Immature natural killer cell (primary cell): ENCODE results near the gene UBA5. TPM values are rescaled to one million over a fixed set of nuclear protein-coding genes. Genes with fewer than 3 reads are reported as not detected.

Source experiments
- DNase-seq, 3 donors: peaks; one replicate each; pipeline ENCODE4 v3.0.0; 2022; ENCODE audit warnings: mixed read lengths in 1 of 3
- H3K27ac Mint-ChIP-seq, 6 donors: one replicate each; pipeline ENCODE4 v1.8.0; 2020; ENCODE audit warnings: mixed read lengths in 6 of 6, mild to moderate bottlenecking in 5 of 6, inconsistent platforms in 4 of 6, moderate library complexity in 3 of 6
- H3K27me3 Mint-ChIP-seq, 3 donors: one replicate each; pipeline ENCODE4 v1.8.0; 2020 to 2021; ENCODE audit warnings: low read depth in 3 of 3, mild to moderate bottlenecking in 3 of 3, mixed read lengths in 3 of 3, moderate library complexity in 3 of 3, inconsistent platforms in 1 of 3
- H3K36me3 Mint-ChIP-seq, 3 donors: one replicate each; pipeline ENCODE4 v1.8.0; 2020; ENCODE audit warnings: mixed read lengths in 3 of 3, inconsistent platforms in 2 of 3, mild to moderate bottlenecking in 2 of 3
- H3K4me1 Mint-ChIP-seq, 2 donors: one replicate each; pipeline ENCODE4 v1.8.0; 2020; ENCODE audit warnings: inconsistent platforms in 2 of 2, mild to moderate bottlenecking in 2 of 2, mixed read lengths in 2 of 2, moderate library complexity in 1 of 2
- H3K4me3 Mint-ChIP-seq, 5 donors: one replicate each; pipeline ENCODE4 v1.8.0; 2020; ENCODE audit warnings: mild to moderate bottlenecking in 5 of 5, mixed read lengths in 5 of 5, inconsistent platforms in 3 of 5, moderate library complexity in 3 of 5
- H3K9me3 Mint-ChIP-seq, 6 donors: one replicate each; pipeline ENCODE4 v1.8.0; 2020; ENCODE audit warnings: mild to moderate bottlenecking in 6 of 6, mixed read lengths in 6 of 6, inconsistent platforms in 4 of 6, moderate library complexity in 3 of 6
- polyA plus RNA-seq, 3 donors: library from polyadenylated mRNA; unstranded; fragments of 300-500 nt; fragmentation: Illumina TruSeq; gene quantifications; one replicate each; pipeline ENCODE4 v1.2.3, GENCODE V29; 2021

UBA5 gene
- polyA plus RNA-seq, 3 donors from 2014 or later = 32.7 to 56.3 (median 46.4) TPM

- H3K36me3 Mint-ChIP-seq = no peaks in the 10 kb centered on the region
- H3K4me3 Mint-ChIP-seq = peak within 1 kb of the TSS; percentile 96 to 98 (median 97)
- H3K9me3 Mint-ChIP-seq = no peaks in the 10 kb centered on the region
- H3K27ac Mint-ChIP-seq = peak within 1 kb of the TSS; percentile 94 to 98 (median 96)
- DNase-seq = peak in 2 of 3 donors; percentile 39 to 42
- peaks cover 39 to 65% of the 10 kb centered on the region in 2 donors for H3K4me1 Mint-ChIP-seq
- H3K27me3 Mint-ChIP-seq = peaks cover 0 to 3% (median 3%) of the 10 kb centered on the region in 3 donors
Measured at GRCh38 chr3:132659365-132660051, 621 bp upstream of the UBA5 start, which contains the start of gene ACAD11. ACAD11 (minus strand) TSS chr3:132659809; CDS start chr3:132659751, 58 bp downstream.

GRCh38 chr3:132660811-132661070 is 612 bp downstream of the UBA5 start:
- Mint-ChIP-seq H3K4me3 (peak overlapping the region; percentile 96 to 98 (median 97)), H3K27ac (peak overlapping the region; percentile 94 to 98 (median 96)), H3K4me1 (peaks cover 41 to 78% of the 10 kb centered on the region in 2 donors), H3K27me3 (peaks cover 0 to 3% (median 3%) of the 10 kb centered on the region in 3 donors), H3K9me3 (no peaks in the 10 kb centered on the region), H3K36me3 (no peaks in the 10 kb centered on the region)
- no peak for DNase-seq

GRCh38 chr3:132661101-132661500 is 972 bp downstream of the UBA5 start:
- DNase-seq = no peak
- Mint-ChIP-seq H3K4me1 (peaks cover 41 to 78% of the 10 kb centered on the region in 2 donors), H3K27me3 (peaks cover 0 to 3% (median 3%) of the 10 kb centered on the region in 3 donors), H3K36me3 (no peaks in the 10 kb centered on the region), H3K4me3 (peak overlapping the region; percentile 96 to 98 (median 97)), H3K27ac (peak overlapping the region; percentile 94 to 98 (median 96)), H3K9me3 (no peaks in the 10 kb centered on the region)

- no peak overlapping the region for H3K27ac Mint-ChIP-seq
- peaks cover 0 to 3% (median 3%) of the 10 kb centered on the region in 3 donors for H3K27me3 Mint-ChIP-seq
- H3K9me3 Mint-ChIP-seq = no peaks in the 10 kb centered on the region
- peaks cover 41 to 74% of the 10 kb centered on the region in 2 donors for H3K4me1 Mint-ChIP-seq
- no peaks in the 10 kb centered on the region for H3K36me3 Mint-ChIP-seq
- H3K4me3 Mint-ChIP-seq = peak overlapping the region in 2 of 5 donors; percentile 1 to 23
- no peak for DNase-seq
Measured at GRCh38 chr3:132662212-132662611, 2.1 kb downstream of the UBA5 start.

GRCh38 chr3:132665230-132665745 is 5.2 kb downstream of the UBA5 start:
- peaks cover 27 to 62% of the 10 kb centered on the region in 2 donors for H3K4me1 Mint-ChIP-seq
- H3K27me3 Mint-ChIP-seq = no peaks in the 10 kb centered on the region
- H3K9me3 Mint-ChIP-seq = no peaks in the 10 kb centered on the region
- no peak overlapping the region for H3K4me3 Mint-ChIP-seq
- H3K36me3 Mint-ChIP-seq = peaks cover 0 to 4% (median 0%) of the 10 kb centered on the region in 3 donors
- no peak overlapping the region for H3K27ac Mint-ChIP-seq
- no peak for DNase-seq

DNA sequence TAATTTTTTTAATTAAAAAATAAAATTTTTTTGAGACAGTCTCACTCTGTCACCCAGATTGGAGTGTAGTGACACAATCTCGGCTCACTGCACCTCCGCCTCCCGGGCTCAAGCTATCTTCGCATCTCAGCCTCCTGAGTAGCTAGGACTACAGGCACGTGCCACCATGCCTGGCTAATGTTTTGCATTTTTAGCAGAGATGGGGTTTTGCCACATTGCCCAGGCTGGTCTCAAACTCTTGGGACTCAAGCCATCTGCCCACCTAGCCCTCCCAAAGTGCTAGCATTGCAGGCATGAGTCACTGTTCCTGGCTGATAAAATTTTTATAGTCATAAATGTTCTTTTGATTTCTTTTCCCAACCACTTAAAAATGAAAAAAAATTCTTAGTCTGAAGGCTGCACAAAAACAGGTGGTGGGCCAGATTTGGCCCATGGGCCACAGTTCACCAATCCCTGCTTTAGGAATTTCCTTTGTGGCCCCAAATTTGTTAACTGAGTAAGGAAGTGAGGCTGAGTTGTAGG is 9.2 kb downstream of the UBA5 start:
- Mint-ChIP-seq H3K4me1 (peaks cover 9 to 25% of the 10 kb centered on the region in 2 donors), H3K9me3 (no peaks in the 10 kb centered on the region), H3K27me3 (peaks cover 0 to 2% (median 0%) of the 10 kb centered on the region in 3 donors), H3K4me3 (no peak overlapping the region), H3K27ac (no peak overlapping the region), H3K36me3 (peaks cover 5 to 9% (median 6%) of the 10 kb centered on the region in 3 donors)
- no peak for DNase-seq

DNA sequence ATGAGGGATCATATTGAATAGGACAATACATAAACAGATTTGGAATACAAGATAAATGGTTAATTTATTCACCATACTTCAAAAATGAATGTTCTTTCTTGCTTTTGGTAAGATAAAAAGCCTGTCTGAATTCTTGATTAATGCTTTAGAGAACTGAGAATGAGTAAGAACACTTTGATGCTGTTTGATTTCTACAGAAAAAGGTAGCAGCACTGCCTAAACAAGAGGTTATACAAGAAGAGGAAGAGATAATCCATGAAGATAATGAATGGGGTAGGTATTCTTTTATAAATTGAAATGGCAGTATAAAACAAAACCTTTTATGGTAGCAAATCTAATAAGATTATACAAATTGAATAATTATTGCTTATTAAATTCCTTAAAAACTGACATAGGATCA is 15.3 kb downstream of the UBA5 start:
- peak overlapping the region in 1 of 6 donors; percentile 12 for H3K27ac Mint-ChIP-seq
- no peak for DNase-seq
- H3K4me3 Mint-ChIP-seq = no peak overlapping the region
- peaks cover 11 to 34% (median 15%) of the 10 kb centered on the region in 3 donors for H3K36me3 Mint-ChIP-seq
- H3K9me3 Mint-ChIP-seq = no peaks in the 10 kb centered on the region
- peaks cover 0 to 2% (median 0%) of the 10 kb centered on the region in 3 donors for H3K27me3 Mint-ChIP-seq
- no peaks in the 10 kb centered on the region for H3K4me1 Mint-ChIP-seq

- Mint-ChIP-seq H3K27me3 (no peaks in the 10 kb centered on the region), H3K27ac (peak overlapping the region in 2 of 6 donors; percentile 2 to 18), H3K36me3 (peaks cover 8 to 38% (median 18%) of the 10 kb centered on the region in 3 donors)
Measured at GRCh38 chr3:132679911-132680310, 19.8 kb downstream of the UBA5 start.

GRCh38 chr3:132681421-132681820 is 21.3 kb downstream of the UBA5 start:
- Mint-ChIP-seq H3K27ac (no peak overlapping the region), H3K36me3 (peaks cover 12 to 32% (median 18%) of the 10 kb centered on the region in 3 donors), H3K27me3 (no peaks in the 10 kb centered on the region)

More at GRCh38 chr3:132679911-132680310, 19.8 kb downstream of the UBA5 start:
- no peak for DNase-seq
- Mint-ChIP-seq H3K9me3 (no peaks in the 10 kb centered on the region), H3K4me1 (no peaks in the 10 kb centered on the region), H3K4me3 (no peak overlapping the region)

GRCh38 chr3:132682201-132682600 is 22.1 kb downstream of the UBA5 start:
- Mint-ChIP-seq H3K4me3 (no peak overlapping the region), H3K9me3 (no peaks in the 10 kb centered on the region), H3K27me3 (no peaks in the 10 kb centered on the region), H3K27ac (peak overlapping the region in 1 of 6 donors; percentile 55), H3K4me1 (no peaks in the 10 kb centered on the region), H3K36me3 (peaks cover 13 to 28% (median 18%) of the 10 kb centered on the region in 3 donors)
- DNase-seq = no peak

More at GRCh38 chr3:132681421-132681820, 21.3 kb downstream of the UBA5 start:
- no peak overlapping the region for H3K4me3 Mint-ChIP-seq
- DNase-seq = no peak
- no peaks in the 10 kb centered on the region for H3K9me3 Mint-ChIP-seq
- H3K4me1 Mint-ChIP-seq = no peaks in the 10 kb centered on the region

DNA sequence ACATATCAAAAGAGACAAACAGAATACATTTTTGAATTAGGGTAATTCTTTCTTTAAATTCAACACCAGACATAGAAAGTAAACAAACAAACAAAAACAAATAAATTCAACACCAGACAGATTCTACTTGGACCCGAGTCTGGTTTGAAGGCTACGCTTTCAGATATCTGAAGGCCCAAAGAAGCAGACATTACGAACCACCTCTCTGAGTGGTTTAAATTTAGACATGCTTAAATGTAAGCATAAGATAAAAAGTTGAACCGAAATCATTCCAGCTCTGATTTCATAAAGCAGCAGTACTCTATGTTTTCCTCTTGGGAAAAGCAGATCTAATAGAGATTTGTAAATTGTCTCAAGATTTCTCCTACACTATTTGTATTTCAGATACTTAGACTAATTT is 29.9 kb downstream of the UBA5 start:
- H3K27me3 Mint-ChIP-seq = peaks cover 0 to 3% (median 0%) of the 10 kb centered on the region in 3 donors
- peaks cover 21 to 49% (median 34%) of the 10 kb centered on the region in 3 donors for H3K36me3 Mint-ChIP-seq
- no peaks in the 10 kb centered on the region for H3K9me3 Mint-ChIP-seq
- no peak for DNase-seq
- no peak overlapping the region for H3K27ac Mint-ChIP-seq
- H3K4me3 Mint-ChIP-seq = no peak overlapping the region
- H3K4me1 Mint-ChIP-seq = no peaks in the 10 kb centered on the region

GRCh38 chr3:132694991-132695390 is 34.9 kb downstream of the UBA5 start:
- no peak for DNase-seq
- Mint-ChIP-seq H3K27ac (no peak overlapping the region), H3K4me3 (no peak overlapping the region), H3K9me3 (no peaks in the 10 kb centered on the region), H3K27me3 (peaks cover 0 to 3% (median 0%) of the 10 kb centered on the region in 3 donors), H3K4me1 (no peaks in the 10 kb centered on the region), H3K36me3 (peaks cover 26 to 47% (median 26%) of the 10 kb centered on the region in 3 donors)

- Mint-ChIP-seq H3K27ac (peak overlapping the region in 1 of 6 donors; percentile 11), H3K27me3 (peaks cover 0 to 3% (median 0%) of the 10 kb centered on the region in 3 donors), H3K36me3 (peaks cover 26 to 48% (median 29%) of the 10 kb centered on the region in 3 donors), H3K9me3 (no peaks in the 10 kb centered on the region), H3K4me3 (no peak overlapping the region), H3K4me1 (no peaks in the 10 kb centered on the region)
- DNase-seq = no peak
Measured at GRCh38 chr3:132695422-132695821, 35.3 kb downstream of the UBA5 start.

- H3K27me3 Mint-ChIP-seq = no peaks in the 10 kb centered on the region
- H3K36me3 Mint-ChIP-seq = peaks cover 25 to 52% (median 29%) of the 10 kb centered on the region in 3 donors
- H3K4me3 Mint-ChIP-seq = no peak overlapping the region
- H3K27ac Mint-ChIP-seq = no peak overlapping the region
- DNase-seq = no peak
- H3K9me3 Mint-ChIP-seq = no peaks in the 10 kb centered on the region
- peaks cover 0 to 6% of the 10 kb centered on the region in 2 donors for H3K4me1 Mint-ChIP-seq
Measured at GRCh38 chr3:132703733-132704132, 43.6 kb downstream of the UBA5 start.
